HG02610 (cell line): ENCODE results near the gene TMA7B.
"Not testable (repeated sequence)": the region's sequence is repeated elsewhere in the genome, so short reads cannot be mapped to it uniquely, and the experiment has no call there.

Source experiments
- ATAC-seq: cut with Tn5 transposase; IDR thresholded peaks from one replicate; pipeline ENCODE4 v1.9.1; 2021; ENCODE audit warnings: mild to moderate bottlenecking, moderate library complexity; ENCODE audit not compliant: unreplicated experiment

Gene TMA7B

DNA sequence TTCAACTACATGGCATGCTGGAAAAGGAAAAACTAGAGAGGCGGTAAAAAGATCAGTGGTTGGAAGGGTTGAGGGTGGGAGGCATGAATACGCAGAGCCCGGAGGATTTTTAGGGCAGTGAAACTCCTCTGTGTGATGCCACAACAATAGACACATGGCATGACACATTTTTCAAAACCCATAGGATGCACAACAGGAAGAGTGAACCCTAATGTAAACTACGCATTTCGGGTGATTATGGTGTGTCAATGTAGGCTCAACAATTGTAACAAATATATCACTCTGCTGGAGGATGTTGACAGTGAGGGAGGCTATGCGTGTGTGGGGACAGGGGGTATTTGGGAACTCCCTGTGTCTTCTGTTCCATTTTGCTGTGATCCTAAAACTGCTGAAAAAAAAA is 18.9 kb downstream of the TMA7B start:
- no peak for ATAC-seq

DNA sequence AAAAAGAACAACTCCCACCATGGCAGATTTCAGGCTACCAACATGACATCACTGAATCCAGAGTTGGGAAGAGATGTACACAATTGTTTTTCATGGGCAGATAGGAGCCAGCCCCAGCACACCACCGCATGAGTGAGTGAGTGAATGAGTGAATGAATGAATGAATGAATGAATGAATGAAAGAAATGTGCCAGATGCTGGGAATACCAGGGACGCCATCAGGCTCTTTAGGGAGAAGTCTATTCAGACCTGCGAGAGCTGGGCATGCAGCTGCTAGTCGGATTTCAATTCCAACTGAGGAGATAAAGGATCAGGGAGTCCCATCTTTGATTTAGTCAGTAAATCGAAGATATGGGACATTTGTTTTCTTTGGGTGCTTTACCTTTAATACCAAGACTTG is 19.3 kb downstream of the TMA7B start:
- no peak for ATAC-seq

DNA sequence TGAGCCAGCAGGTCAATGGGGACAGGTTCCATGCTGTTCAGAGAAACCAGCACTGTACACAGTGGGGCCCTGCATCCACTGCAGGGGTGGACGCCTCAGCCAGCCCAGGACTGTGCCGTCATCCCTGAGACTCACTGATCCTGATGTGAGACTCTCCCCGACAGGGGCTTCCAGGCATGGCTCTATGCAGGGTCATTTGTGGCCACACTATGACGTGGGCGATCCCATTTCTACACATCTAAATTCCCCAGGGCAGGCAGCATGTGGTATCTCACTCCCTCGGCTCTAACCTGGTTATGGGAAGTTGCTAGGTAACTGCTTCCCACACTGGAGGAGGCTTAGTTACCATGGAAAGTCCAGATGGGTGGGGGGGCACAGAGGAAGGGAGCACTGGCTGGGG is 20.4 kb downstream of the TMA7B start:
- no peak for ATAC-seq

DNA sequence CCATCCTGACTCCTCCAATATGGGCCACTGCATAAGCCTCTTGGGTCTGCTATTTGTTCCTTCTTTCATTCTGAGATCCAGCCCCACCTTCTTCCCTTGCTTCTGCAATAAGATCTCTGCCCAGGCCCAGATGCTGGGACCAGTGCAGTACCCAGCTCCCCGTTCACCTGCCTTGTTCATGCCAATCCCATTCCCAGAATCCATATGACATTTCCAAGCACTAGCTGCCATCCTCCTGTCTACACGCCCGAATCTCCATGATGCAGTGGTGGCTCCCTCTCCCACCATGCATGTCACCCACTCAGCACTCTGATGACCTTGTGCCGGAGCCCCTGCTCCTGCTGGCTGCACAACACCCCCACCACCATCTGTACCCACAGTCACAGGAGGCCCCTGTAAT is 23.1 kb downstream of the TMA7B start:
- no peak for ATAC-seq

DNA sequence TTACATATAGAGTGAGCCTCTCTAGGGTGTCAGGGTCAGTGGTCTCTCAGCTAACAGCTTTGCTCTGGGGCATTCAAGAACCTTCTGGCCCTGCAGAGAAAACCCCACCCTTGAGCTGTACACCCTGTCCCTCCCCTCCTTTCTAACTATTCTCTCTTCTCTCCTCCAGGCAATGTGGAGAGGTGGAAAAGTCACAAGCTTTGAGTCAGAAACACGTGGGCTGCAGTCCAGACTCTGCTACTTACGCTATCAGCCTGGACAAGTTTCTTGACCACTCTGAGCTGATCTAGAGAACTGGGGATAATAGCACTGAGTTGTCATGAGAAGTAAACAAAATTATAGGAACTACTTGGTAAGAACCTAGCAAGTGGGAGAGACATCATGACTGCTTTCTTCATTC is 23.8 kb downstream of the TMA7B start:
- no peak for ATAC-seq

DNA sequence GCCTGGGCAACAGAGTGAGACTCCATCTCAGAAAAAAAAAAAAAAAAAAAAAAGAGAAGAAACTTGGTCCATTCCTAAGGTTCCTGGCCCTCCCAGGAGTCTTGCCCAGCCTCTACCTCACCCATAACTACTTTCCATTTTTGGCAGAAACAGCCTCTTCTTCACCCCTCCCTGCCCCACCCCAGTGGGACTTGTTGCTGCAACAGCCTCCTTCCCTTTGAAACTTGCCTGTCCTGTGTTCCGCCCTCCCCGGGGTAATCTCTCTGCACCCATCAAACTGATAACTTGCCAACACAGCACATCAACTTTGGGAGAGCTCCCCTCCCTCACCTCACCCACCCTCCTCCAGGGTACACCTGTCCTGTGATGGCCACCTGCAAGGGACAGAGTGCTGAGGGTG is 24.5 kb downstream of the TMA7B start:
- ATAC-seq, result no peak

DNA sequence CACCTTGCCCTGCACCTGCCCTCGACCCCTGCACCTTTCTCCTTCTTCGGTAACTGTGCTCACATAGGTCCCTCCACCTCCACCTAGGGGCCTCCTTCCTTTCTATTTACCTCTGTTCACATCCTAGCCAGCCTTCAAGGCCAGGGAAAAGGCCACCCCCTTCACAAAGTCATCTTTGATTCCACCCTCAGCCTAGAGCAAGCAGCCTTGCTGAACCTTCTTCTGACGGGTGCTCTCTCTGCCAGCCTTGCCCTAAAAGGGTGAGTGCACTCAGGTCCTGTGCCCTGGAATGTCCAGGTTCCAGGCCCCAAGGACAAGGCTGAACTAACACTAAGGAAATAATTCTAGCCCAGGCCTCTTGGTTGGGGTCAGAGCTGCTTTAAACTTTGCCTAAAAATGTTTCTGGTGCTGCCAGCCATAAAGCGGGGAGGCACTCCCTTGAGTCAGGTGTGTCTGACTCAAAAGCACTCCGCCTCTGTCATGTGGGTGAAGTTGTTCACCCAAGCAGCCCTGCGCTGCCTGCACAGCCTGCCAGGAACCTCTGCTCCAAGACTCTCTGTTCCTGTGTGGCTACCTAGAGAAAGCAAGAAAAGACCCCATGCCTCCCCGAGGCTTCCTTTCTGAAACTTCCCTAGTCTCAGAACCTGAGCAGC is 25.3 kb downstream of the TMA7B start:
- no peak for ATAC-seq

DNA sequence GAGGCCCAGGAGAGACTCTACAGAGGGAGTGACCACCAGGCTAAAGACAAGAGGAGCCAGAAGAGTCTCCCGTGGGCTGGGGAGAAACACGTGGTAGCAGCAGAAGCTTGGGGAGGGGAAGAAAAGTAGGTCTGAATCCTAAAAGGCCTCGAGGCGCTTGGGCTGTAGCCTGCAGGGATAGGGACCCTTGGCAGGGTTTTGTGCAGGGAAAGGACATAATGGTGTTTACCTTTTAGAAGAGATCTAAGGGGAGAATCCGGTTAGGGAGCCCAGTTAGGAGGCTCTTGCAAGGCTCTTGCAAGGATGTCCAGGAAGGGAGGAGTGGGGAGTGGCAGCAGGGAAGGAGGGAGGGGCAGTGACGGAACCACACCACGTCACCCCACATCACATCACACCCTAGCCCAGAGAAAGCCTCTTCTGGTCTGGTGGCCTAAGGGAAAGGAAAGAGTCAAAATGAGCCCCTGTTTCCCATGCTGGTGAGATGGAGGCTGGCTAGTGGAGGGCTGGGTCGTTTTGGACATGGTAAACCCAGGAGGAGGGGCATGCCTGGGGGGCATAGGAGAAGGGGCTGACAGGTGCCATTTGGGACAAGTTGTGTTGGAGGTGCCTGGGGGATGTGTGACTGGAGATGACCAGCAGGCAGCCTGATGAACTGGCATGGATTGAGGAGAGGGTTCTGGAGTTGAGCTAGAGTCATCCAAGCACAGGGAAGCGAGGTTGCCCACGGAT is 28.4 kb downstream of the TMA7B start:
- ATAC-seq, result no peak

DNA sequence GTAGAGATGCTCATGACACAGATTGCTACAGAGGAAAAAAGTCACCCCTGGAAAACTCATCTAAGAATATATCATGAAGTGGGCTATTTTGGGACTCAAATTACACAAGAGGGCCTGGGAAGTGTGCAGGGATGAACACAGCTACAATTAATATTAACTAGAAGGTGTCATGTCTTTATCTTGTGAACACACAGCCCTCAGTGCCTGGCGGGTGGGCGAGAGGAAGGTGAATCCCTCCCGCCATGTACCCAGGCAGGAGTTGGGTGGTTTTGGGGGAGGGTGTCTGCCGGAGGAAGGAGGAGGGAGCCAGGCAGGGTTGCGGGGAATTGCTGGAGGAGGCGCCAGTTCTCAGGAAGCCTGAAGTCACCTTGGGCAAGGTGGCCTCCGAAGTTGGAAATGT is 29.4 kb downstream of the TMA7B start:
- ATAC-seq, result no peak

DNA sequence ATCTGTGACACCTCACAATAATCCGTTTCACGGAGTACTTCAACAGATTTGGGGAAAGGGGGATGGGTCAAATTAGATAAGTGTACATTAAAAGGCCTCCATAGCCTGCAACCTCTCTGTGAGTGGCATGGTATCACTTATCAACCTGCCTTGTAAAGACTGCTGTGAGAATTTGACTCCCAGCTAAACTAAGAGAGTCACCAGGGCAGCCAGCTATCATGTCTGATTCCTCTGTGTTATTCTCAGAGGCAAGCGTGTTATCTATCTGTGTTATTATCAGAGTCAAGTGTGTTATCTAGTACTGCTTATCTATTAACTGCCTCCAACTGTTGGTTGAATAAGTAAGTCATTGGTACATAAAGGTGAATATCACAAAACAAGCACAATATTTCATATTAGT is 30.5 kb downstream of the TMA7B start:
- ATAC-seq, result no peak

DNA sequence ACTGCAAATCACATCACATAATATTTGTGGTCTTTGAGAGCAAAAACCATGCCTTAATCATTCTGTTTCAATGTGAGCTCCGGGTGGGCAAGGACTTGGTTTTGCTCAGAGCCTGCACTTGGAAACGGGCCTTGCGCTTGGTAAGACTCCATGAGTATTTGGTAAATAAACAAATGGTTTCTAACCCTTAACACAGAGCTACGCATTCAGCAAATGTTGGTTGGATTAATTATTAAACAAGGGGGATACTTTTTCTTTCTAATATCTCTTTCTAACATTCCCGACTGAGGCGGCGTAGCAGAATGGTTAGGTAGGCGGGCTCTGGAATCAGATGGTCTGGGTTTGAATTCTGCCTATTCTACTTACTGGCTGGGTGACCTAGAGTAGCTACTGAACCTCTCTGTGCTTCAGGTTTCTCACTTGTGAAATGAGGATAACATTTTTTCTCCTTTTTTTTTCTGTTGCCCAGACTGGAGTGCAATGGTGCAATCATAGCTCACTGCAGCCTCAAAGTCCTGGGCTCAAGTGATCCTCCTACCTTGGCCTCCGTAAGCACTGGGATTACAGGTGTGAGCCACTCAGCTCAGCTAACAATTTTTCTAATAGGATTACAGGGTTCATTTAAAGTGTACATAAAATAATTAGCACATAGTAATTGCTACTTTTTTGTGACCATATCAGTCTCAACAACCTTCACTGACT is 31.1 kb downstream of the TMA7B start:
- no peak for ATAC-seq

DNA sequence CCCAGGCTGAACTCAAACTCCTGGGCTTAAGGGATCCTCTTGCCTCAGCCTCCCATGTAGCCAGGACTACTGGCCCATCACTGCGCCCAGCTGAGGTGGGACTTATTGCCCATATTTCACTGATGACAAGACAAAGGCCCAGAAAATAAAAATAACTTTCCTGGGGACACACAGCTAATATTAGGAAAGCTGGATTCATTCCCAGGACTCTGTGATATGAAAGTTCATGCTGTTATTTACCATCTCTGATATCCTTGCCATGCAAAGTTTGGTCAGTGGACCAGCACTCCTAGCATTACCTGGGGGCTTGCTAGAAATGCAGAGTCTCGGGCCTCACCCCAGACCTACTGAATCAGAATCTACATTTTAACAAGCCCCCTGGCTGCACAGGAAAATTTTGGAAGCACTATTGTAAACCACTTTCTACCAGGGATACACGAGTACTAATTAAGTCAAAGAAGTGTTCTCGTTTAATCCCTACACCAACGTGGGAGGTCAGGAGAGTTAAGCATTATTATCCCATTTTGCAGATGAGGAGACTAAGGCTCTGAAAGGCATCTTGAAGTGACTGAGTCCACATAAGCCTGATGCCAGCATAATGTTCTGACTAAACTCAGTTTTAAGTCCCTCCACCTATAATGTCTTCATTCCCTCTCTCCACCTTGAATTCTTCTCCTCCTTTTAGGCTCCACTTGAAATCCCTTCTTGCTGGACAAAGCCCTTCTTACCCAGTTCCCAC is 32.1 kb downstream of the TMA7B start:
- no peak for ATAC-seq

DNA sequence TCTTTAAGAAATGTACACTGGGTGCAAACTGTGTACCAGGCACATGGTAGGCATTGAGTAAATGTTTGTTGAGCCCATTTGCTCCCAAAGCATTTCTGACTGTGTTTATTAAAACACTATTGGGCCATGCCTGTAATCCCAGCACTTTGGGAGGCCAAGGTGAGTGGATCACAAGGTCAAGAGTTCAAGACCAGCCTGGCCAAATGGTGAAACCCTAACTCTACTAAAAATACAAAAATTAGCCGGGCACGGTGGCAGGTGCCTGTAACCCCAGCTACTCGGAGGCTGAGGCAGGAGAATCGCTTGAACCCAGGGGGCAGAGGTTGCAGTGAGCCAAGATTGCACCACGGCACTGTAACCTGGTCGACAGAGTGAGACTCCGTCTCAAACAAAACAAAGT is 32.7 kb downstream of the TMA7B start:
- not testable (repeated sequence) for ATAC-seq

DNA sequence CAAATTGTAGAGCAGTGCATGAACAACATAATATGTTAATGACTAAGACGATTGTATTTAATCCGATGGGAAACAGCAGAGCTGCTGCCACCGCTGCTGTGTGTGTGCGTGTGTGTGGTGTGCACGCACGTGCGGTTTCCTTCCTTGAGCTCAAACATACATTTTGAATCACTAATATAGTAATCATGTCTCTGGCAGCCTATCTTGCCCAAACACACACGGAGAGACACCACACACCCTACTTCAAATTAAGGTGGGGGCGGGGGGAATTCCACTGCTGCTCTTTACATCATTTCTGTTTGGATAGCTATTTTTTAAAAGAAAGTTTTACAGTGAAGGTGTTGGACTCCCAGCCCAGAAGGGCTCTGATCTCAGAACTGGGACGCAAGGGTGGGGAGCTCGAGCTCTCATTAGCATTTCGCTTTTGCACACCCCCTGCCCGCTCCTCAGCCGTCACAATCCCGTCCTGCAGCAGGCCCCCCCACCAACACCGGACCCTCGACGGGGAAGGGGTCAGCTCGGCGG is 33.9 kb downstream of the TMA7B start:
- ATAC-seq, result no peak

DNA sequence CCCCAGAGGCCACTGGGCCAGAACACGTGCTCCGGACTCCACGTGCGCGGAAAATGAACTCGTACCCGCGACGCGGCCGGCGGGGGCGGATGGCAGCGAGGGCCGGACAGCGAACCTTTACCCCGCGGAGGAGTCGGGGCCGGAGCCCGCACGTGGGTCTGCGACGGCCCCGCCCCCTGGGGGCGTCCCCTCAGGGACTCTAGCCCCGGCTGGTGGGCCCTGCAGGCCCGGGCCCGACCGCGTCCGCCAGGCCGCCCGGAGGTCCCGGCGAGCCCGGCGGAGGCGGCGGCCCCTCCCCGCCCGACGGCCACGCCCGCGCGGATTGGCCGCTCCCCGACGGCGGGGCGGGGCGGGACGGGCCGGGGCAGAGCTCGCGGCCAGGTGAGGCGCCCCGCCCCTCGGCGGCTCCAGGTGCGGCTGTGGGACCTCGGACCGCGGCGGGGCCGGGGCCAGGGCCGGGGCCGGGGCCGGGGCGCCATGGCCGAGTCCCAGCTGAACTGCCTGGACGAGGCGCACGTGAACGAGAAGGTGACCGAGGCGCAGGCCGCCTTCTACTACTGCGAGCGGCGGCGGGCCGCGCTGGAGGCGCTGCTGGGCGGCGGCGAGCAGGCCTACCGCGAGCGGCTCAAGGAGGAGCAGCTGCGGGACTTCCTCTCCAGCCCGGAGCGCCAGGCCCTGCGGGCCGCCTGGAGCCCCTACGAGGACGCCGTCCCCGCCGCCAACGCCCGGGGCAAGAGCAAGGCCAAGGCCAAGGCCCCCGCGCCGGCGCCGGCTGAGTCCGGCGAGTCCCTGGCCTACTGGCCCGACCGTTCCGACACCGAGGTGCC is 34.6 kb downstream of the TMA7B start, which contains the start of gene FAM83F:
TSS of gene FAM83F (plus strand) at position 389 of the 827 bp plus-strand sequence. CDS start at position 478, 89 bp downstream.
- no peak for ATAC-seq

DNA sequence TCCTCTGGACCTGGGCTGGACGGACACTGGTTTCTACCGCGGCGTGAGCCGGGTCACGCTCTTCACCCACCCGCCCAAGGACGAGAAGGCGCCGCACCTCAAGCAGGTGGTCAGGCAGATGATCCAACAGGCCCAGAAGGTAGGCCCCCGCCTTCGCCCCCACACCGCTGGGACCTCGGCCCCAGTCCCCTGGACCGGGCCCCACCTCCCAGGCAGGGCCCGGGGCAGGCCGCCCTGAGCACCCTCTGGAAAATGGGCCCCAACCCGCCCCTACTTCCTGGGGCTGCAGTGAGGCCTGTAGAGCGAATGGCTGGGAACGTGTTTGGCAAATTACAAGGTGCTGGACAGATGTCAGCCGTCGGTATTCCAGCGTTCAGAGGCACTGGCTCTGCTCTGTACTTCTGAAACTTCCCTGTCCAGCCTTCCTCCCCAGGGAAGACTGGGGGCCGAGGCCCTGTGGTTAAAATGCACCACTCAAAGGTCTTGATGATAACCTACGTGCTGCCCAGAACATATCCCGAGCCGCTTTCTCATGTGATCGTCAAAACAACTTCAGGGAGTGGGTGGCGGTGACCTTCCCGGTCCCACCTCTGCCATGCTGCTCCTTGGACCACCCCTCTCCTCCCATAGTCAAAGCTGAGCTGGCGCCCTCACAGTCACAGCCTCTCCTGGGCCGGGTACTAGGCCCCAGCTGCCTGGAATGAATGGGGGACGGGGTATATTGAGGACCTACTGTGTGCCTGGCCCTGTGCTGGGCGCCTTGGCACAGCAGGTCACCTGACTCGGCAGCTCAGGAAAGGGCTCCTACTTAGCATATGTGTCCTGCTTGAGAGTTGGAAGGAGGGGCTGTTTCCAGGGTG is 35.4 kb downstream of the TMA7B start:
- ATAC-seq, result no peak

DNA sequence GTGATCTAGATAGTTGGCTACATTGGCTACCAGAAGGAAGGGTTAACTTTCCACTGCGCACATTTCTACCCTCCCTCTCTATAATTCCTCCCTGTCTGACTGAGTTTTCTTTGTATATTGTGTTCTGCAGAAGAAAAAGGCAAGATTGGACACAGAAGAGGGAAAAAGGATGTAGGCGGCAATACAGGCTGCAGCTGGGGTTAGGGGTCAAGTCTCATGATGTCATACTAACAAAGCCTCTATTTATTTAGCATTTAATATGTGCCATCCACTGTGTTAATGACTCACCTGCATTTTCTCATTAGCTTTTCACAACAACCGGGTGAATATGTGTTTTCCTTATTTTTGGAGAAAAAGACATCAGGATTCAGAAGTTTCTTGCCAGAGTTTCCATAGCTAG is 36.5 kb downstream of the TMA7B start:
- no peak for ATAC-seq

DNA sequence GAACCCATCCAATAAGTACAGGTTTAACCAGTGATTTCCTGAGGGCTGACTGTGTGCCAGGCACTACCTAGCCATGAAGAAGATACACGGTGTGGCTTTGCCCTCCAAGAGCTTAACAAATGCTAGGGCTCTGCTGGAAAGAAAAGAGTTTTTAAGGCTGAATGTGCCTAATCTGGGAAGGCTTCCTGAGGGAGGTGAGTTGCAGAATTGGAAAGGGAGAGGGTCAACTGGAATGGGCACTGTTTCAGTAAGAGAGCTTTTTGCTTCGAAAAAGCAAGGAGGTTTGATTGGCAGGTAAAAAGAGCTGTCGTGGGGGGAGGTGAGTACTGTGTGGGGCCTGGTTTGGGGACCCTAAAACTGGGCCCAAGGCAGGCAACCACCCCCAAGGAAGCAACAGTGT is 37.2 kb downstream of the TMA7B start:
- ATAC-seq, result no peak
